8988T (cell line): ENCODE results near the gene PSMB11.
A peak's percentile ranks its signal among the peaks of the same experiment; 100 is the strongest.

Source experiments
- DNase-seq: peaks from one replicate; pipeline ENCODE4 v3.0.0; 2011

PSMB11 gene

DNA sequence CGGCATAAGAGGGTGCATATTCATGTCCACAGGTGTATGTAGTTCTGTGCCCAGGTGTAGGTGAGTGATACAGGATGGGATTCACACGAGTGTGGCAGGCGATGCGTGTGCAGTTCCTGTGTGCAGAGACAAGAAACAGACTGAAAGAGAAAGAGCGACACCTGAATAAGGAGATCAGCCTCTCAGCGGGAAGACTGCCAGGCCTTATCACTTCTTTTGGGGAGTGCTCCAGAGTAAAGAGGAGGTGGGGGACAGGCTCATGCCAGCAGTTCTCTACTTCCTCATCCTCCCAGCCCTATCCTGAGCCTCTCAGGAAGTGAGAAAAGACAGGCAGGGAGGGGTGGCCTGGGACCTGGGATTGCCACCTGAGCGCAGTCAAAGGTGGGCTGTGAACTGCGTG lies 2.8 kb downstream of the PSMB11 start:
- no peak for DNase-seq

DNA sequence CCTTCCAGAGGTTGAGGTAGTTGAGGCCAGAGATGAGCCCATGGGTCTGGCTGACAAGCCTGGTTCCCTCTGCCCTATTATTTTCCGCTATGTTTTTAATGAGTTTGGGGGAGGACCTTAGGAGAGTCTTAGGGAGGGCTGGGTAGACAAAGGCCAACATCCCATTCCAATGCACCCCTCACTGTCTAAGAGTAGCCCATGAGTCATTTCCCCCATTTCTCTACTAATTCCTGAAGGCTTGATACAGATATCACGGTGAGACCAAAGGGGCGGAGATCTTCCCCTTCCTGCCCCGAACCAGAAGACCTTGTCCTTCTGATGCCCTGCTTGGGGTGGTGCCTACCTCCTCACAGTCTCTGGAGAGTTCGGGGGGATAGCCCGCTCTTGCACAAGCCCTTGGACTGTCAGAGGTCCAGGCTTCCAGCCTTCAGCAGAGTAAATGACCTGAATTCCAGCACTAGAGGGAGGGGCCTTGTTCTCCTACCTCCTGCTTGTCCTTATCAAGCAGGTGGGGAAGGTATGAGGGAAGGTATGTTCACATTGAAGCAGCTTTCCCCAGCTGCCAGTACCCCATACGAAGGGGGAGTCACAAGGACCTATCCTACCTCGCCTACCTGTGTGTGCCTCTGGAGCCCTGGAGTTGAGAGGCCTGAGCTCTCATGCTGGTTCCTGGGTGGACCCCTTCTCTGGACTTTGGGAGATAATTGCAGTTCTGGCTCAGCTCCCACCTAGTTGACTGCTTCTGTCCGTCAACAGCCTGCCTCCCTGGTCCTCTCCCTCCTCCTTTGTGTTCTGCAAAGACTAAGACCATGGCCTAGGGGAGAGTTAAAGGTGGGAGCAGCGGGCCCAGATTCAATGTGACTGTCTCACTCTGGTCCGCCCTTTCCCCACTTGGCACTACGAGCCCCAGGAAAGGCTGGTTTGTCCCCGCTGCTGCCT lies 3.7 kb downstream of the PSMB11 start:
- no peak for DNase-seq

DNA sequence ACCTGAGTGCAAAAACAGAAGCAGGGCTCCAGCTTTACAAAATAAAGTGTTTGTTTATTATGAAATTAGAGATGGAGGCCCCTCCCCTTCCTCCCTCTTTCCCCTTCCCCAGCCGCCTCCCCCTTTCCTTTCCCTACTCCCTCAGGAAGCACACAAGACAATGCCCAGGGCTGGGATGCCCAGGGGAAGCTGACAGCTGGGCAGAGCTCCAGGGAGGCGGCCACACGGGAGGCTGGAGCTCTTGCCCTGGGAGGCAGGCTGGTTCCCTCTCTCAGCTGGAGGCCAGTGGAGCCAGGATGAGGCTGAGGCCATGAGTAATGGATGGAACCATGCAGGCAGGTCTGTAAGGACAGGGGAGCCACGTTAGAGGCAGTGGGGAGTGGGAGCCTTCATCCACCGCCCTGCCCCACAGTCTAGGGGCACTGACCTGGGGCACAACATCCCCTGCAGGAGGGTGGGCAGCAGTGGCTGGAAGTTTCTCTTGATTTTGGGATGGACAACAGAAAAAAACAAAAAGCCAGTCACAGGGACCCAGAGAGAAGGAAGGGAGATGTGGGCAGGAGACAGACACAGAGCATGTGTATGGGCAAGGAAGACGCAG lies 5.1 kb downstream of the PSMB11 start:
- DNase-seq = no peak

DNA sequence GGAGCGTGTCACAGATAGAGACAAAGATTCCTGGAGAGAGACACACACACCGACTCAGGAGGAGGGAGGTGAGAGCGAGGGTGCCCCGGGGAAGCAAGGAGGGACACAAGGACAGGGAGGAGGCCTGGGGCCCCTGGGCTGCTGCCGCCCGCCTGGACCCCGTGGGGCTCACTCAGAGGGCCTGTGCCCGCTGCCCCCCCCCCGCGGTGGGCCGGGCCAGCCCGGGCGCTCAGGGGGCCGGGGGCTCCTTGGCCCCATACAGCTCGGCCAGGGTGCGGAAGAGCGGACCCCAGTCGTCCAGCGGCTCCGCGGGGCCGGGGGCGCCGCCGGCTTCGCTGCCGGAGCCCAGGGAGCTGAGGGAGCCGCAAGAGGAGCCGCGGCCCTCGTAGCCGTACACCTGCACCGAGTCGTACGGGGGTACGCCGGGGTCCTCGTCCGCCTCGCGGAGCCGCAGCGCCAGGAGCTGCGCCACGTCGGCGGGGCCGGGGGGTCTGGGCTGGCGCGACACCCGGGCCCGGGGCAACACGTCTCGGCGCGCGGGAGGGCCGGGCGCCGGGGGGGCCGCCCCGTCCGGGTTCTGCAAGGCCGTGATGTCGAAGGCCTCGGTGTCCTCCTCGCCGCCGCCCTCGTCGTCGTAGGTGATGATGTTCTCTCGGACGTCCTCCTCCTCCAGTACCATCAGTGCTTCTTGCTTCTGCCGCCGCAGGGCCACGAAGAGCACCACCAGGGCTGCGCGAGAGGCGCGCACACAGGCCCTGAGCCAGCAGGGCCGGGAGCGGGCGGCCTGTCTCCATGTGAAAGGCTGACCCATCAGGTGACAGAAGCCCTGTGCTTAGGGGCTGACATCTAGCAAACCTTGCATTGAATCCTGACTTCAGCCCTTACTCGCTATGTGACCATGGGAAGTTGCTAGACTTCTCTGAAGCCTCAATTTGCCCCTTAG lies 6.0 kb downstream of the PSMB11 start:
- DNase-seq = no peak

DNA sequence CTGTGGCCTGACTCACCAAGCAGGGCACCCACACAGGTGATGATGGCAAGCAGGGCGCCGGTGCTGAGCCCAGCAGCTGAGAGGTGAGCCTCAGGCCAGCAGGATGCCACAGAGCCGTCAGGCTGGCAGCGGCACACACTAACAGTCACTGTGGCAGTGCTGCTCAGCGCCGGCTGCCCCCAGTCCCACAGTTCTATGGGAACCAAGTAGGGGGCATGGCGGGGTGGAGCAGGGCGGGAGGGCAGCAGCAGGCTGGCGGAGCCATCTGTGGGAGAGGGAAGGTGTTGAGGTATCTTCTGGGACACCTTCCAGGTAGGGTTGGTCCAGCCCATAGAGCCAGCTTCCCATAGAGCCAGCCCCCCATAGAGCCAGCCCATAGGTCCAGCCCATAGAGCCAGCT lies 7.0 kb downstream of the PSMB11 start:
- no peak for DNase-seq

DNA sequence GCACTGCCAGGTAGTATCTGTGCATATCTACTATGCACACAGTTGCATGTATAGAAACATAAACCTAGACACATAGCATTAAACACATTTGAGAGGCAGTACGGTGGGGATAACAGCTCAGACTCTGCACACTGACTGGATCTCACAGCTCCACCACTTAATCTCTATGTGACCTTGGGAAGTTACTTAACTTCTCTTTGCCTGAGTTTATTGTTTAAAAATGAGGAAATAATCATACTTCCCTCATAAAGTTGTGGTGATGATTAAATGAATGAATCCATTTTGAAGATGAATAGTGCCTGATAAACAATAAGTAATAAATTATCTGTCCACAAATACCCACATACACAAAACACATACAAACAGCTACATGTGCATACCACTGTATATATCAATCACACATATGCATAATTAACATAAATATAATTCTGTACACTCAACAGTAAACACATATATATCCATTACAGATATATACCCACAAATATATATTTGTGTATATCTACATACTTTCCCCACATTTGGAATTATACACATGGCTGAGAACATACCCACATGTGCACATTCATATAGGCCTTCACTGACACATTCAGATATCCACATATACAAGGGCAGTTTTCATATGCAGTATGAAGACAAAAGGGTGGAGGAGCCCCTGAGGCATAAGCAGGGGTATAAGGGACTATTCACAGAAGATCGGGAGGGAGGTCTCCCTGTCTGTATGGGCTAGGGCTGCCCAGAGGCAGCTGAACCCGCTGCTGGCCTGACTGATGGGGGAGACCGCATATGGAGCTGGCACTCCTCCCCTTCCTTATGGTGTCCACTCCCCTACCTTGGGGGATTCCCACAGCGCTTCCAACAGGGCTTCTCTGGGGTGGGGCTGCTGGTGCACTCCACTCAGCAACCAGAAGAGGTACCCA lies 9.4 kb downstream of the PSMB11 start:
- DNase-seq = no peak

DNA sequence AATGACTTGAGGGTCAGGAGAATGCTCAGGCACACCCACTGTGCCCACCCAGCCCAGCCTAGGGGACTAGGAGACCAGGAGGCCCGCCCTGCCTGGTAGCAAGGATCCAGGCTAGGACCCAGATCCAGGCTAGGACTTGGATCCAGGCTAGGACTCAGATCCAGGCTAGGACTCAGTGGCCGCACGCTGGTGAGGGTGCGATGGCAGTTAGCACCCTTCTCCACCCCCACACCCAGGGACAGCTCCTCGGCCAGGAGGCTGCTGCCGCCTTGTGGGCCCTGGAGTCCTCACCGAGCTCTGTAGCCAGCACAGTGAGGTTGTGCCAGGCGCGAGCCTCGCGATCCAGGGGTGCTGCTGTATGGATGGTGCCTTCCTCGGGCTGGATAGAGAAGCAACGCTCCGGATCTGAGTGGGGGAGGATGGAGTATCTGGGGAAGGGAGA lies 10.2 kb downstream of the PSMB11 start:
- peak; percentile 91 for DNase-seq

DNA sequence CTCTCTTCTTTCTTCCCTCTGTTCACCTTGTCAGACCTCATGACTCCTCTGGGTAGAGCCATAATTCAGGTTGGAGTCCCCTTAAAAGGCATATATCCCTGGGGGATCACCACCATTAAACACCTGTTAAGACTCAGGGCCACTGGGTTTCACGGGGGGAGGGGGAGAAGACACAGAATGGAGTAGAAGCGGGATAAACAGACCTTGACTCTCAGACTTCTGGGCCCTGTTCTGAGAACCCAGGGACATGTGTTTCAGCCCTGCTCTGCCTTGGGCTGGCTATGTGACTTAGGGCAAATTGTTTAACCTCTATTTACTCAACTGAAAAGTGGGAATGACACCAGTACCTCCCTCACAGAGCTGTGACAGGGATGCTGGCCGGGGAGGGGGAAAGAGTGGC lies 10.7 kb downstream of the PSMB11 start:
- no peak for DNase-seq

DNA sequence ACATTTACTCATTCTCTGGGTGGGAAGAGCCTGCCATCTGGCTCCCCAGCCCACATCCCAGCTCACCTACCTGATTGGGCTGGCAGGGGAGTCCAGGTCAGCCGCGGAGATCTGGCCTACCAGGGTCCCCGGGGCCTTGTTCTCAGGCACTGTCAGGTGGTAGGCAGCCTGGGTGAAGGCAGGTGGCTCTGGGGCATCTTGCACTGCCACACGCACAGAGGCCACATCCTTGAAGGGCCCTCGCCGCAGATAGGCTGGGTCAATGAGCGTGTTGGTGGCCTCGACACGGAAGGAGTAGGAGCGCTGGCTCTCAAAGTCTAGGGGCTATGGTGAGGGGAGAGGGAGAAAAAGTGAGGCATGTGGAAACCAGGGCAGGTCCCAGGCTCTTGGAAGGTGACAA lies 11.4 kb downstream of the PSMB11 start:
- no peak for DNase-seq

DNA sequence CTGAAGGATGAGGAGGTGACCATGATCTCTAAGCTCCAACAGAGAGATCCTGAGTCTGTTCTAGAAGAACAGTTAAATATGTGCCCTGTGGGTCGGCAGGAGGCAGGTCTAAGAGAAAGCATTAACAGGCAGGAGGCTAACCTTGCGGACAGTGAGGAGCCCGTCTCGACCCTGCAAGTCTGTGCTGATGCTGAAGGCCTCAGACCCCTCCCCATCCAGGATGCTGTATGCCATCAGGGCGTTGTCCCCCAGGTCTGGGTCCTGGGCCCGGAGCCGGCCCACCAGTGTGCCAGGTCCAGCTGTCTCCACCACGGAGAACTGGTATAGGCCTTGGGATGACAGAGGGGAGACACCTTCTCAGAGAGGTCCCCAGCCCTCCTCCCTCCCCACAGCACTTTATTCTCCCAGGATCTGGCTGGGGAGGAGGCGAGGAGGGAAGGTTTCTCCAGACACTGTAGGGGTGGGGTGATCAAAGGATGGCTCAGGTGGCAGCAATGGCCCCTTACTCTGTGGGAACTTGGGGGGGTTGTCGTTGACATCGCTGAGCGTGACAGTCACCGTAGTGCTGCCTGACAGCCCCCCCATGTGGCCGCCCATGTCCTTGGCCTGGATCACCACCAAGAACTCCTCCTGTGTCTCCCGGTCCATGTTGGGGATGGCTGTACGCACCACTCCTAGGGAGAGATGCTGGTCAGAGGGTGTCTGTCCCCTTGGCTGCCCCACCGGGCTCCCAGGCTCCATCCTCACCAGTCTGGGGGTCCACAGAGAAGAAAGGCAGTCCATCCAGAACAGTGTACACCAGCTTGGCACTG lies 12.2 kb downstream of the PSMB11 start:
- peak; percentile 73 for DNase-seq

DNA sequence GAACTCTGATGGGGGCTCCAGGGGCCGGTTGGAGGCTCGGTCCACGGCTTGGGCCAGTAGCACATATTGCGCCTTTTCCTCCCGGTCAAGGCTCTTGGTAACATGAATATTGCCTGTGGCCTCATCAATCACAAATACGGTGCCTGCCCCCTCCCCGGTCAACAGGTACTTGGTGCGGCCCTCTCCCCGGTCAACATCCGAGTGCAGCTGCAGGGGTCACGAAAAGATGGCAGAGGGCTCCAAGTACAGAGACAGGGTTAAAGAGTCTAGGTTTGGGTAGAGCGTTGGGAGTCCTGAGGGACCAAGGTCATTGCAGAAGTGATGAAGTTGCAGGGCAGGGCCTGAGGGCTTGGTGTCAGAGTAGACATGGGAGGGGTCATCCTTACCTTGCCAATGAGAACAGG lies 13.1 kb downstream of the PSMB11 start:
- DNase-seq = no peak

DNA sequence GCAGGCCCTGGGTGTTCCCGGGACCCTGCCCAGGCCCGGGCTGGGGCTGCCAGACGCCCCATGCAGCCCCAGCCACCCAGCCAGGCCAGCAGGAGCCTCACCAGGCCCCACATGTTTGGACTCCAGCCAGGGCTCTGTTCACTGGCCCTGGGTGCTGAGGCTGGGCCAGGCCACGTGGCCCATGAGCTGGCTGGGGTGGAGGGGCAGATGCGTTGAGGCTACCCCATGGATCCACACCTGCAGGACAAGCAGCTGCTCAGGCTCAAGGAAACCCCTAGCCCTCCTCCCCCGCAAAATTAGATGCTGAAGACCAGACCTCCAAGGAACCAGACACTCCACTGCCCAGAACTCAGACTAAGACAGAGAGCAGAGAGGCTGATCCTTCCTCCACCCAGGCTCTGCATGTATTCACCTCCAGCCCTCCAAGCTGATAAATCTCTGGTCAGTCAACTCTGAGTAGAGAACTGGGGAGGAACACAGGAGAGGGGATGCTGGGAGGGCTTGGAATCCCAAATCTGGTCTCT lies 13.7 kb downstream of the PSMB11 start:
- DNase-seq = no peak

DNA sequence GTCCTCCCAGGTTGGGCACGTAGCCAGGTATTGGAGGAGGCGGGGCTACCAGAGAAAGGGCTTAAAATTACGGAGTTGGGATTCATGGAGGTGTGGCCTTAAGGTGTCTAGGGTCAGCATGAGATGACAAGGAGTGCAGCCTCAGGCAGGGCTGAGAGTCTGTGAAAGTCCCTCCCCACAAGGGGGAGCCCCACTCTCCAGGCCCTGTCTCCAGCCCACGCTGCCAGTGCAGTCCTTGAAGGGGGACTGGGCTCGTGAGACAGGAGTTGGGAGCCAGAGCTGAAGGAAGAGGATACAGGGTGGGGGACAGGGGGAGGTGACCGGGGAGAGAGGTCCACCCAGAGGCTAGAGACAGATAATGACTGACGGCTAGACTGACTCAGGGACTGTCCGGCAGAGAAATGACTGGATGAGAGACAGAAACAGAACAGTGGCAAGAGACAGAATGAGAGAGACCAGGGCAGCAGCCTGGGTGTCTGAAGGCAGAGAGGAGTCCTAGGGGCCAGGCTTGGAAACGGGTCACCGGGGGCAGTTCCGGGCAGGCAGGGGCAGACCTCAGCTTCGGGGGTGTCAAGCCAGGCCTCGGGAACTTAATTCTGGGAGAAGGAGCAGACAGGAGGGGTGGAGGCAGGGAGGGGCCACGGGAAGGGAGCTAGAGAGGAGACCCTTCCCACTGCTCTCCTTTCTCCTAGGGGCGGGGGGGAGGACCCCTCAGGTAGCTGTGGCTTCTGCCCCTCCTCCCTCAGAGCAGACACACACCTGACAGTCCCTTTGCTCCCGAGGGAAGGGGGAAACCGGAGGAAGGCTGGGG lies 14.3 kb downstream of the PSMB11 start:
- peak; percentile 89 for DNase-seq

DNA sequence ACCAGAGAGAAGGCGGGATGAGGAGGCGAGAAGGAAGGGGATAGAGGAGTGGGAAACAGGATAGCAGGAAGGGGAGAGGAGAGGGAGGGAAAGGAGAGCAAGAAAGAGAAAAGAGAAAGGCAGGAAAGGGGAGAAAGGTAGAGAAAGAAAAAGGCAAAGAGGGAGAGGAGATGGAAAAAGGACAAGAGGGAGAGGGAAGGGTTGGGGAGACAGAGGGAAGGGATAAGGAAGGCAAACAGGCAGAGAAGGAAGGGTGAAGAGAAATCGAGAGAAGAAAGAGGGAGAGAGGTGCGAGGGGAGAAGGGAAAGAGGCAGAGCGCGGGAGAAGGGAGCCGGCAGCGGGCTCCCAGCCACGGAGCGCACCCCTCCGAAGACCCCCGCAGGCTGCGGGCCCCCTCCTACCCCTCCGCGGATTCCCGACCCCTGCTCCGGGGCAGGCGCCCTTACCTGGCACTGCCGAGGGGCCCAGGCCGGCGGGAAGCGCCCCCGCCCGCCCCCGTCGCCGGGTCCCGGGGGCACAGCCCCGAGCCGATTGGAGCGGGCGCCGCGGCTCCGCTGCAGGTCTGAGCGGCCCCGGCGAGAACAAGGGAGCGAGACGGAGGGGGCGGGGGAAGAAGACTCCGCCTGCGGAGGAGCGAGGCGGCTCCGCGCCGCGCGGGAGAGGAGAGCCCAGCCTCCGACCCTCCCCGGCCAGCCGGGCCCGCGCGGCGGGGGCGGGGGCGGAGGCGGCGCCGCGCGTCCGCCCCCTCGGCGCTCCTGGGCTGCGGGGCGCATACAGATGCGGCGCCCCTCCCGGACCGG lies 15.1 kb downstream of the PSMB11 start, which contains the start of gene CDH24:
Gene CDH24, minus strand, starts transcription at position 565 of the 801 bp plus-strand sequence. CDS start 1,787 bp downstream, outside the sequence.
- peak; percentile 71 for DNase-seq

DNA sequence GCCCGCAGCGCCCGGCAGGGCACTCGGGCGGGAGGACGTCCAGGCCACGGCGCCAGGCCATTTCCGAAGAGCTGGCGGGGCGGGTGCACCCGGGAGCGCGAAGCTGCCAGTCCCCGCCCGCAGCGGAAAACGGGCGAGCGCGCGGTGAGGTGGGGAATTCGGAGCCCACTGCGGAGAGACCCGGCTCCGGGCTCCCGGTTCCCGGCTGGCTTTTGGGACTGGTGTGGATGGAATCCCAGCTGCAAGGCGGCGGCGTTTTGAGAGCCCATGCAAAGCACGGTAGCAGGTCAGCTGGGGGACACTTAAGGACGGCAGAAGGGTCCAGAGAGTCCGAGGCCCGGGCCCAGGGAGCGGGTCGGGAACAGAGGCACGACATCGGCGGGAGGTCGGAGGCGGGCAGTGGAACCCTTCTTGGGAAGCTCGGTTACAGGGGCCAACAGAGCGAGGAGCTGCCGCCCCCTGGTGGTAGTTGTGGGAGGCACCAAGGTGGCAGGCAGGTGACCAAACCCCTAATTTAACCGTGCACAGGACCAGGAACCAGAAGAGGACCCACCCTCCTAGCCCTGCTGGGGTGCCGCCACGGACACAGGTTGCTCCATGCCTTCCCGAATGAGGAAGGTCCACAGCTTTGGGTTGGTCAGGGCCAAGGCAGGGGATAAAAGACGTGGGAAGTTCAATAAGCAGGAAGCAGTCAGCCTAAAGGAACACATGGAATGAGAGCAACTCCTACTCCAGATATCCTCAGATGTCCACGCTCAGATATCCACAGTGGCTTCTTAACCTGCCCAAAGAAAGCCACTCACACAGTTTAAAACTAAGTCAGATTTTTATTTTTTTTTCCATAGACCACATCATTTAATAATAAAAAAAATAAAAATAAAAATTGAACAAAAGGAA lies 16.0 kb downstream of the PSMB11 start:
- DNase-seq = peak; percentile 87

DNA sequence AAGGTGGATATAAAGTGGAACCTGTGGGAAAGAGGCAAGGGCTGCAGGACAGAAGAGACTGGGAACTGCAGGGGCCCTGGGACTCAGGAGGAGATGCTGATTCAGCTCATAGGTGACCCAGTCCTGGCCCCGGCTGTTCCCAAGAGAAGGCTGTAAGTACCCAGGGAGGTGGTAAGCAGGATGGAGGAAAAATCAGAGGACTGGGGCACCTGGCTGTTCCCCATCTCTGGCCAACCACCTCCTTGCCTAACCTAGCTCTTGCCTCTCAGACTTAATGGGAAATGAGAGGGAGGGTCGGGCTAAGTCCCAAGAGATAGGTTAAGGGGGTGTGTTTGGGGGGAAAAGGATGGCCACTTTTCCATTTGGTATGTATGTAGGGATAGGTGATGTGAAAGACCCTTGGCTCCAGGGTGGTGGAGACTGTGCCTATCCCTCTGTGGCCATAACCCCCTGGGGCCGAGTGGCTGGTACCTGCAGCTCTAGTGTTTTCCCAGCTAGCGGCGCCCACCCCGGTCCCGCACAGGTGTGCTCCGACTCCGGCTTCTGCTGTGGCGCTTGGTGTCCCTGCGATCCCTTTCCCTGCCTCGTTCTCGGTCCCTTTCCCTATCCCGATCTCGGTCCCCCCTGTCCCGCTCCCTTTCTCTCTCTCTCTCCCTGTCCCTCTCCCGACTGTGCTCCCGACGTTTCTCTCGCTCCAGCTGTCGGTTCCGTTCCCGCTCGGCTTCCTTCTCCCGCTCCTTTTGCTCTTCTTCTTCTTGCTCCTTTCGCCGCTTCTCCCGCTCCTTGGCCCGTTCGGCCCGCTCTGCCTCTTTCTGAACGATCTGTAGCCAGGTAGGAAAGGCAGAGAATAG lies 16.9 kb downstream of the PSMB11 start:
- DNase-seq = no peak
